HG02763 (cell line): ENCODE measurements around the gene SLC4A4.

Experiments
- ATAC-seq: cut with Tn5 transposase; IDR thresholded peaks from one replicate; pipeline ENCODE4 v1.9.1; 2021; ENCODE audit warnings: mild to moderate bottlenecking, moderate library complexity; ENCODE audit not compliant: unreplicated experiment

Gene SLC4A4

DNA sequence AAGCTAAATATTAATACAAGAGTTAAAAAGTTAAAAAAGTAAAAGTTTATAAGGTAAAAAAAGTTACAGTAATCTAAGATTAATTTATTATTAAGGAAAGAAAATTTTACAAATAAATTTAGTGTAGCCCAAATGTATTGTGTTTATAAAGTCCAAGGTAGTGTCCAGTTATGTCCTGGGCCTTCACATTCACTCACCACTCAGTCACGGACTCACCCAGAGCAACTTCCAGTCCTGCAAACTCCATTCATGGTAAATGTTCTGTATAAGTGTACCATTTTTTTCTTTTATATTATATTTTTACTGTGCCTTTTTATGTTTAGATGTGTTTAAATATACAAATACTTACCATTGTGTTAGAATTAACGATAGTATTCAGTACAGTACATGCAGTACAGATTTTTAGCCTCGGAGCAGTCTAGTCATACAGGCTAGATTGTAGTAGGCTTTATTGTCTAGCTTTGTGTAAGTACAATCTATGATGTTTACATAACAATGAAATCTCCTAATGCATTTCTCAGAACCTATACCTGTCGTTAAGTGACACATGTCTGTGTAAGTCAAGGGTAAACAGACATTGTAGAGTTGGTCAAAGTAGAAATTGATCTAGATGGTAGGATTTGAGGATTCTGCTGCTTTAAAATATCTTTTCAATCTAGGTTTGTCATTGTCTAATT lies 247.4 kb downstream of the SLC4A4 start:
- ATAC-seq = no peak

DNA sequence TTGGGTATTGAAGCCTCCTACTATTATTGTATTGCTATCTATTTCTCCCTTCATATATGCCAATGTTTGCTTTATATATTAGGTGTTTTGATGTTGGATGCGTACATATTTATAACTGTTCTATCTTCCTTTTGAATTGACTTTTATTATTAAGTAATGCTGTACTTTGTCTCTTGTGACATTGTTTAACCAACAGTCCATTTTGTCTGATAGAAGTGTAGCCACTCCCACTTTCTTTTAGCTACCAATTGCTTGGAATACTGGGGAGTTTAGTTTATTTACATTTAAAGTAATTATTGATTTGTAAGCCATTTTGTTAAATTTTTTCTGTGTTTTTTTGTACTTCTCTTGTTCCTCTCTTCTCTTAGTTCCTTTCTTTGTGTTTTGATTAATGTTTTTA lies 249.2 kb downstream of the SLC4A4 start:
- no peak for ATAC-seq

DNA sequence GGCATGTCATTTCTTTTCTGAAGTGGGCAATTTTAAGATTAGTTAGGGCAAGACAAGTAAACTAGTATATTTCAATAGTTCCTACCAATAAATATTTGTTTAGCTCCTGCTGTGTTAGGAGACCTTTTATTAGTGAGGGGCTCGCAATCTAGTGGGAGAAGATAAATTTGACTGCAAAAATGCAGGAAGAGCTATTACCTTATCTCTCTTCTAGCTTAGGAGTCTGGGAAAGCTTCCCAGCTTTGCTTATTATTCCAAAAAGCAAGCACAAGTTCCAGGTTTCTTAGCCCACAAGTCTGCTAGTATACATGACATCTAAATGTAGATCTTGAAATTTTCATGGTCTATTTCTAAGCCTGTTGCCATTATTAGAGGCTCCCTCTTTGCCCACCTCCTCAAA lies 254.0 kb downstream of the SLC4A4 start:
- ATAC-seq = no peak

DNA sequence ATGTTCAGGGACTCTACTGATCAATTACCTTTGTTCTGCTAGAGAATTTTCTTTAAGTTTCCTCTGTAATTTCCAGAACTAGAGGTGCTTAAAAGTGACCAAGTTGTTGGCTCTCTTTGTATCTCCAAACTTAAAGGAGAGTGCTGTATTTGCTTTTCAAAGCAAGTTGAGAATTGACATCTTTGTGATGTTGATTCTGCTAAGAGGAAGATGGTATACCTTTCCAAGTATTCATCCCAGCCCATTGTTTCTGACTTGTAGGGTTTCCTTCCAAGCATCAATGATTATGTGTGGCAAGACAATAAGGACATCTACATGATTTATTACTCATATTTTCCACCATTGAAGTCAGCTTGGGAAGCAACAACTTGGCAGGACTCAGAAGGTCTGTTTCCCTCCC lies 254.5 kb downstream of the SLC4A4 start:
- ATAC-seq = no peak

DNA sequence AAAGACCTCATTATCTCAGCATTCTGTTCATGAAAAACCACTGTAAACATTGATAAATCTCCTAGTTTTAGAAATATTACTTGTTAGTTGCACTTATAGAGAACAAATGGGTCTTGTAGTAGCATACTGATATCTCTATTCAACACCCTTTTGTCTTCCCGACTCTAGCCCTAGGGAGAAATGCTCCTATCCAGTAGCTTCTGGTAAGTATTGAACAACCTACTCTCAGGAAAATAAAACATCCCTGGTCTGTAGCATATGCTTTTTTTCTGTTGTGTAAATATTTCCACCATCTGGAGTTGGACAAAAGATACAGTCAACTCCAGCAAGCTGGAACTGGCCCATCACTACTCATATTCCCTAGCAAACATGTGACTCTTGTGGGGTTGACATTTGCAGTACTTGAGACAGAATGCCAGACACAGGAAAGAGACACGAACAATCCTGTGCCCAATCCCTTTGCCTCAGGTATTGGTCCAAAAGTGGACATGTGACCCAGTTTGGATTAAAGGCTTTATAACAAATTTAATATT lies 256.8 kb downstream of the SLC4A4 start:
- ATAC-seq = no peak

DNA sequence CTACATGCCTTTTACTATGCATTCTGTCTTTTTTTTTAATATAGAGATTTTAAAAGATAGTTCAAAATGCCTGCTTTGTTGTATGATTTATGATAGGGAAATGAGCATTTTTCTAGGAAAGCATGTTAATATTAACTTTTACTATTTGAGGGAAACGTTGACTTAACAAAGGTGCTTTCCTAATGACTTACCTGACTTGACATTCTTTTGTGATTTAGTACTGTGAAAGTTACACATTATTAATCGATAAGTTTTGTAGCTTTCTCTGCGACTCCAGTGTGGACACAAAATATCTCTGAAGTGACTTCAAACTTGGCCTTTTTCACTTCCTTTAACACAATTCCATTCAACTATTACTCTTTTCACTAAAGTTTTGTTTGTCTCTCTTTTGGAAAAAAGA lies 260.8 kb downstream of the SLC4A4 start:
- ATAC-seq = no peak

DNA sequence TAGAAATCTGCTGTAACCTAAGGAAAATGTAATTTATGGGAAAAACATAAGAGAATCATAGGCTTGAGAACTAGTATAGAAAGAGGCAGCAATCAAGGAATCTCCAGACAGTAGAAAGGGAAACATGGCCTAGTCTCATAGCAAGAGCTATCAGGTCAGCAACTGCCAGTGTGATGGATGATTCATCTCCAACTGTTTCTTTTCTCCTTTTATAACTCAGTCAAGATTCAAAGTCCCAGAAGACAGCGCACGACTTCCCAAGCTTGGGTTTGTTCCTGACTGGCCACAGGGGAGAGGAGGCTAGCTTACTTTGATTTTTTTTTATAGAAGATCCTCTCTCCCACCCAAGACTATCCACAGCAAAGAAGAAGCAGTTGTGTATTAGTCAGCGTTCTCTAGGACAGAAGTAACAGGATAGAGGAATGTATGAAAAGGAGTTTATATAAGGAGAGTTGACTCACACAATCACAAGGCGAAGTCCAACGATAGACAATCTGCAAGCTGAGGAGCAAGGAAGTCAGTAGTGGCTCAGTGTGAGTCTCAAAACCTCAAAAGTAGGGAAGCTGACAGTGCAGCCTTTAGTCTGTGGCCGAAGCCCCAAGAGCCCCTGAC lies 263.6 kb downstream of the SLC4A4 start:
- no peak for ATAC-seq

DNA sequence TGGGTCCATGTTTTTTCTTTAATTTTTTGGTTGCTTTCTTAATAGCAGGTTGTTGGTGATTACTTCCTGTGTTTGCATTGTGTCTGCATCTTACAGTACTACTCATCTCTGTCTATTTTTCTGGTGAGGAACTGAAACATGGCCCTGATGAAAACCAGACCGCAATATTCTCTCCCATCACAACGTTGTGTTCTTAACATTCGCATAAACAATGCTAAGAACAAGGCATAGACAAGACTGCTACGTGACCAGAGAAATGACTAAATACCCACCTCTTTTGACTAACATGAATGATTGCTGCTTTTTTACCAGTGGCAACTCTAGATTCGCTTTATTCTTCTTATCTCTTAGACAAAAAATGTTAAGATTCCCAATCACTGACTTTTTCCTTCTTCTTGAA lies 266.0 kb downstream of the SLC4A4 start:
- peak; percentile 81 for ATAC-seq

DNA sequence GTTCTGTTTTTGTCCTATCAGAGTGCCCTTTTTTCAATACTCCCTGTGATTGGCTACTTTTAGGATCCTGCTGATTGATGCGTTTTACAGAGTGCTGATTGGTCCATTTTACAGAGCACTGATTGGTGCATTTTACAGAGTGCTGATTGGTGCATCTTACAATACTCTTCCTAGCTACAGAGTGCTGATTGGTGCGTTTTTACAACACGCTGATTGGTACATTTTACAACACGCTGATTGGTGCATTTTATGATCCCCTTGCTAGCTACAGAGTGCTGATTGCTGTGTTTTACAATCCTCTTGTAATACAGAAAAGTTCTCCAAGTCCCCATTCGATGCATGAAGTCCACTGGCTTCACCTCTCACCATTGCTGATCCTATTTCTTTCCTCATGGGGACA lies 268.3 kb downstream of the SLC4A4 start:
- no peak for ATAC-seq

DNA sequence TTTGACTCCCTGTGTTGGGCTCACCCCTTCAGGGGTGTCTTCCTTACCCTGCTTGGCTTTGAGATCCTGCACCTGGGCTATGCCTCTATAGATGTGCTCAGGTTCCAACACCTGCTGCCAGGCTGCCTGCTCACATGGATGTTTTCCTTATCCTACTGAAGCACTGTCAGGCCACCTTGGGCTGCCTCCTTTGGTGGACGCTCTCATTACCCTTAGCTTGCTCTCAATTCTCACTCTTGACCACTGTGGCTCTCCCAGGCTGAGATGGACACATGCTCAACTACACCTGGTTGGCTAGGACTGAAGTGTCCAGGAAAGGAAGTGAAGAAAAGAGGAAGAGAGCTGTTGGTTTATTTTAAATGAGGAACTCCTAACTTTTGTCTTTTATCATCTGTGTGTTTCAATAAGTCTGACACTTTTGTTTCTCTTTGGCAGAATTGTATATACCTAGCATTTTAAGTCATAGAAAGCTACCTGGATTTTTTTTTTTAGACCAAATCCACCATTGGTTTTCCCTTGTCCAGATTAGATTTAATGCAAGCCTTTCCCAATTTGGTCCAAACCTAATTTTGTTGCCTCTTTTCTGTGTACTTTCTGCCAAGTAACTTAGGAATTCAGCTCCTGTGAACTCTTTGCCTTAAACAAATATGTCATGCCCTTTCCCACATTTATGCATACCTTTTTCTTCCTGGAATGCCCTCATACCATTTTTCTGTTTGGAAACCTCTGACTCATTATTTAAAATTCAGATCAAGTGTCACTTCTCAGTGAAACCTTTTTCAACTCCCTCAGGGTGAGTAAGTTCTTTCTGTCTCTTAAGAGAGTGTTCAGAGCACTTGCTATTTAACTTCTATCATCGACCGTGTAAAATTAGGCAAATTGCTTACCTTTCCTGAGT lies 269.2 kb downstream of the SLC4A4 start:
- no peak for ATAC-seq

DNA sequence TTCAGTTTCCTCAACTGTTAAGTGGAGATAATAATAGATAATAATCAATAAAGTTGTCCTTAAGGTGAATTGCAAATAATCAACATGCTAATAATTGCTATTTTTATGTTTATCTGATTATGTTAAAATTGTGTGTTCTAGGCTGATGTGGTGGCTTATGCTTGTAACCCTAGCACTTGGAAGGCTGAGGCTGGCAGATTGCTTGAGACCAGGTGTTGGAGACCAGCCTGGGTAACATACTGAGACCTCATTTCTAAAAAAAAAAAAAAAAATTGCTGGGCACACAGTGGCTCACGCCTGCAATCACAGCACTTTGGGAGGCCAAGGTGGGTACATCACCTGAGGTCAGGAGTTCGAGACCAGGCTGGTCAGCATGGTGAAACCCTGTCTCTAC lies 269.9 kb downstream of the SLC4A4 start:
- no peak for ATAC-seq

DNA sequence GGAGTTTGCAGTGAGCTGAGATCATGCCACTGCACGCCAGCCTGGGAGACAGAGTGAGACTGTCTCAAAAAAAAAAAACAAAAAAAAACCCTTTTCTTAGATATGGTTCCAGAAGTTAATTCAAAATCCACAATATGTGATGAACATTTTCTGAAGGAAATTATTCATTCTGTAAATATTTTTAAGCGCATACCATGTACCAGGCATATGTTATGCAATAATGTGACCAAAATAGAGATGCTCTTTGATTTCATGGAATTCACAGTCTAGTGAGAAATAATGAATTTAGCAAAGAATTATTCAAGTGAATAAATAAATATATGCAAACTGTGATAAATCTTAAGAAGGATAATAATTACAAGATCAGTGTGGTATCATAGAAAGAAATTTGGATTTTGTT lies 270.3 kb downstream of the SLC4A4 start:
- ATAC-seq = no peak

DNA sequence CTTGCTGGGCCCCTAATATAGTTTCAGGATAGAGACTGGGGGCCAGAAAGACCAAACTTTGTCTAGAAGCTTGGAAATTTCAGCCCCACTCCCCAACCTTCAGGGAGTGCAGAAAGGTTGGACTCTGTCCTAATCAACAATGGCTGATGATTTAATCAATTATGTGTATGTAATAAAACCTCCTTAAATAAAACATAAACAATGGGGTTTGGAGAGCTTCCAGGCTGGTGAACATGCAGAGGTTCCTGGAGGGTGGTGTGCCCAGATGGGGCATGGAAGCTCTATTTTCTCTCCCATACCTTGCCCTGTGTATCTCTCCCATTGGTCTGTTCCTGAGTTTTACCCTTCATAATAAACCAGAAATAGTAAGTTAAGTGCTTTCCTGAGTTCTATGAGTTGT lies 270.8 kb downstream of the SLC4A4 start:
- ATAC-seq = no peak

DNA sequence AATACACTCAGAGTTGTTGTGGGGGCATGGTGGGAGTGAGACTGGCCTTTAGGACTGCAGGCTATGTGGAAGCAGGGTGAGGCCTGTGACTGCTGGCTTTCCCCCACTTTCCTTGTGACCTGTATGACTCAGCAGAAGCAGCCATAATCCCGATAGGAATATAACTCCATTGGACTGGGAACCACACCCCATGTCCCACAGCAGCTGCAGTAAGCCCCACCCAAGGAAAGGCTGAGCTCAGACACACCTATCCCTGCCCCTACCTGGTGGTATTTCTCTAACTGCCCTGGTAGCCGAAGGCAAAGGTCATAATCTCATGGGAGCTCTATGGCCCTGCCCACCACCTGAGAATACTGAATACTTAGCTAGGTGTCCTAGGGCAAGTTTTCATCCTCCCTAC lies 275.8 kb downstream of the SLC4A4 start:
- ATAC-seq = no peak

DNA sequence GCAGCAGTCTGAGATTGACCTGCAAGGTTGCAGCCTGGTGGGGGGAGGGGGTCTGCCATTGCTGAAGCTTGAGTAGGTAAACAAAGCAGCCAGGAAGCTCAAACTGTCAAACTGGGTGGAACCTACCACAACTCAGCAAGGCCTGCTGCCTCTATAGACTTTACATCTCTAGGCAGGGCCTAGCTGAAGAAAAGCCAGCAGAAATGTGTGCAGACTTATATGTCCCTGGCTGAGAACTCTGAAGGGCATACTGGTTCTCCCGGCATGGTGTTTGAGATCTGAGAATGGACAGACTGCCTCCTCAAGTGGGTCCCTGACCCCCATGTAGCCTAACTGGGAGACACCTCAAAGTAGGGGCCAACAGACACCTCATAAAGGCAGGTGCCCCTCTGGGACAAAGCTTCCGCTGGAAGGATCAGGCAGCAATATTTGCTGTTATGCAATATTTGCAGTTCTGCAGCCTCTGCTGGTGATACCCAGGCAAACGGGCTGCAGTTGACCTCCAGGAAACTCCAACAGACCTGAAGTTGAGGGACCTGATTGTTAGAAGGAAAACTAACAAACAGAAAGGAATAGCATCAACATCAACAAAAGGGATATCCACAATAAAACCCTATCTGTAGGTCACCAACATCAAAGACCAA lies 277.5 kb downstream of the SLC4A4 start:
- ATAC-seq = no peak
